ENCODE measurements around the gene ZSWIM5. TPM values are rescaled to one million over a fixed set of nuclear protein-coding genes. Genes with fewer than 3 reads are reported as not detected.

Gene ZSWIM5
- total and polyA plus RNA-seq, 2 of the 8 experiments (the other 6 are each of a cell fraction or from before 2014, with no cell fraction given), result 2.5 to 3.9 TPM

DNA sequence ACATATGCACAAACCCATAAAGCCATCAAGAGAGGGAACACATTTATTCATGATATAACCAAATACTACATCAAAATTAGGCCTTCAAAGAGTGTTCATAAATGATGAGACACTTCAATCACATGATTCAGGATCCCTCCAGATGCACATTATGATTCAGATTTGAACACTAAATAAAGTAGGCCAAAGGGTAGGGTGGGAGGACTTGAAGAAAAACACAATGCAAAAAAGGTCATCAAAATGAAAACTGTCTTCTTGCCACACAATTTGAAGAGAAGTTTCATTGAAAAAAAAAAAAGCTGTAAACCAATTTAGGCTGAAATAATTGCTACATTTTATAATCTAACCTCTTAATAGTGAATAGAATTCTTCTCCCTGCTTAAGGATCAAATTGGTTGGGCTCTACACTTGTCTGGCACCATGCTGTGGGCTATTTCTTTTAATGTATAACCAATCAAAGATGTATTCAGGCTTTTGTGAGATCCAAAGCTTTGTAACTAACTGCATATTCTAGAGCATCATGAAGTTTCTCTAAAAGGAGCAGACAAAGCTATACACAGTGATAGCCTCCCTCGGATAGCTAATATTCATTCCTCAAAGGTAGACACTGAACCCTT, 58.1 kb downstream of the ZSWIM5 start:
- H3K9me3 ChIP-seq (ENCODE audit: insufficient read depth in 2 of 2, low read depth in 1 of 2, low read length in 1 of 2), result no peaks in the 10 kb centered on the region
- no peak overlapping the region for H3K4me3 ChIP-seq (ENCODE audit: extremely low read depth in 1 of 4, insufficient read depth in 2 of 4, low read depth in 3 of 4, low read length in 4 of 4)
- H3K9ac ChIP-seq (replicated peaks in 1 of 4; ENCODE audit: extremely low read depth in 1 of 4, low read depth in 3 of 4, low read length in 3 of 4), result no peak overlapping the region
- WGBS, 2 experiments (ENCODE audit: extremely low coverage in 1 of 2, insufficient coverage in 1 of 2, insufficient read length in 1 of 2, insufficient replicate concordance in 2 of 2, low coverage in 1 of 2, low lambda C conversion rate in 2 of 2, missing lambda C conversion rate in 1 of 2), result 82% methylated on average over 1 of the region's 1 CpG; no CpG with 5 or more reads in 1 of the 2 experiments
- no peak overlapping the region for H4K5ac ChIP-seq (ENCODE audit: insufficient read length, low read depth, low read length)
- H3K23ac ChIP-seq (ENCODE audit: insufficient read length), result no peak overlapping the region
- no peak overlapping the region for H4K91ac ChIP-seq (replicated peaks; ENCODE audit: insufficient read length, low read length)
- H2AFZ ChIP-seq (ENCODE audit: low read length), result no peak overlapping the region
- H2BK120ac ChIP-seq (replicated peaks; ENCODE audit: low read depth, low read length), result no peak overlapping the region
- H3K79me1 ChIP-seq (ENCODE audit: low read depth, low read length), result no peaks in the 10 kb centered on the region
- H3K18ac ChIP-seq (ENCODE audit: extremely low read depth, low read length), result no peak overlapping the region
- no peaks in the 10 kb centered on the region for H3K79me2 ChIP-seq (ENCODE audit: control insufficient read depth in 1 of 2, insufficient read depth in 2 of 2, low read length in 2 of 2)
- H3K4me1 ChIP-seq (replicated peaks in 1 of 4; ENCODE audit: control insufficient read depth in 3 of 4, insufficient read depth in 4 of 4, low read length in 3 of 4), result no peaks in the 10 kb centered on the region
- ChIA-PET CTCF (ENCODE audit: partially characterized antibody) (no interaction called here), POLR2A (ENCODE audit: partially characterized antibody) (interaction anchor here (0.6 kb wide), 1 partner anchor 191 kb away, joined by 4 read pairs; no protein-coding TSS in a partner anchor)
- no peak overlapping the region for H4K8ac ChIP-seq (ENCODE audit: extremely low read depth, insufficient read depth, low read length)
- no peak overlapping the region for H2BK5ac ChIP-seq (ENCODE audit: low read depth, low read length)
- no peak overlapping the region for H3K27ac ChIP-seq (ENCODE audit: low read depth, low read length)
- no peak overlapping the region for H3K56ac ChIP-seq (replicated peaks; ENCODE audit: insufficient read length, low read depth, low read length)
- no peak overlapping the region for H3K4me2 ChIP-seq (ENCODE audit: insufficient read depth in 1 of 2, low read depth in 2 of 2, low read length in 2 of 2)
- H3K4ac ChIP-seq (replicated peaks; ENCODE audit: insufficient read length, low read depth, low read length), result no peak overlapping the region
- H3K23me2 ChIP-seq (ENCODE audit: low read depth, low read length), result no peaks in the 10 kb centered on the region
- no peak overlapping the region for H2BK15ac ChIP-seq (ENCODE audit: low read length)
- FAIRE-seq (no peak), DNase-seq (ENCODE audit: low read depth in 1 of 2, low spot score in 2 of 2) (no peak)
- H2AK5ac ChIP-seq (ENCODE audit: low read depth, low read length), result no peak overlapping the region
- no peak overlapping the region for H3K14ac ChIP-seq (ENCODE audit: insufficient read length)
- no peak overlapping the region for H2BK20ac ChIP-seq (ENCODE audit: low read length)
- H4K20me1 ChIP-seq (replicated peaks in 1 of 2; ENCODE audit: control insufficient read depth in 1 of 2, insufficient read depth in 2 of 2, low read length in 2 of 2), result no peaks in the 10 kb centered on the region
- H3K27me3 ChIP-seq (replicated peaks in 1 of 4; ENCODE audit: control insufficient read depth in 3 of 4, extremely low read depth in 1 of 4, insufficient read depth in 3 of 4, low read length in 3 of 4), result no peaks in the 10 kb centered on the region
- no peaks in the 10 kb centered on the region for H3K36me3 ChIP-seq (ENCODE audit: control insufficient read depth in 2 of 4, insufficient read depth in 4 of 4, low read length in 3 of 4)
- no peak overlapping the region for H2BK12ac ChIP-seq (ENCODE audit: low read depth, low read length)
- TF ChIP-seq, protein P1, sequence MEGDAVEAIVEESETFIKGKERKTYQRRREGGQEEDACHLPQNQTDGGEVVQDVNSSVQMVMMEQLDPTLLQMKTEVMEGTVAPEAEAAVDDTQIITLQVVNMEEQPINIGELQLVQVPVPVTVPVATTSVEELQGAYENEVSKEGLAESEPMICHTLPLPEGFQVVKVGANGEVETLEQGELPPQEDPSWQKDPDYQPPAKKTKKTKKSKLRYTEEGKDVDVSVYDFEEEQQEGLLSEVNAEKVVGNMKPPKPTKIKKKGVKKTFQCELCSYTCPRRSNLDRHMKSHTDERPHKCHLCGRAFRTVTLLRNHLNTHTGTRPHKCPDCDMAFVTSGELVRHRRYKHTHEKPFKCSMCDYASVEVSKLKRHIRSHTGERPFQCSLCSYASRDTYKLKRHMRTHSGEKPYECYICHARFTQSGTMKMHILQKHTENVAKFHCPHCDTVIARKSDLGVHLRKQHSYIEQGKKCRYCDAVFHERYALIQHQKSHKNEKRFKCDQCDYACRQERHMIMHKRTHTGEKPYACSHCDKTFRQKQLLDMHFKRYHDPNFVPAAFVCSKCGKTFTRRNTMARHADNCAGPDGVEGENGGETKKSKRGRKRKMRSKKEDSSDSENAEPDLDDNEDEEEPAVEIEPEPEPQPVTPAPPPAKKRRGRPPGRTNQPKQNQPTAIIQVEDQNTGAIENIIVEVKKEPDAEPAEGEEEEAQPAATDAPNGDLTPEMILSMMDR (IDR thresholded peaks at IDR 0.05; ENCODE audit: control extremely low read depth in 1 of 3, insufficient read depth in 1 of 3, low read depth in 1 of 3, low read length in 3 of 3), result no peak
- TF ChIP-seq TAF1 (IDR thresholded peaks at IDR 0.05; ENCODE audit: low read depth, low read length), result no peak
- TF ChIP-seq KDM1A (IDR thresholded peaks at IDR 0.05; ENCODE audit: borderline replicate concordance, low read length), result no peak
- TF ChIP-seq EZH2 (IDR thresholded peaks at IDR 0.05; ENCODE audit: low read depth, low read length, severe bottlenecking), result no peak
- TF ChIP-seq, protein P2, sequence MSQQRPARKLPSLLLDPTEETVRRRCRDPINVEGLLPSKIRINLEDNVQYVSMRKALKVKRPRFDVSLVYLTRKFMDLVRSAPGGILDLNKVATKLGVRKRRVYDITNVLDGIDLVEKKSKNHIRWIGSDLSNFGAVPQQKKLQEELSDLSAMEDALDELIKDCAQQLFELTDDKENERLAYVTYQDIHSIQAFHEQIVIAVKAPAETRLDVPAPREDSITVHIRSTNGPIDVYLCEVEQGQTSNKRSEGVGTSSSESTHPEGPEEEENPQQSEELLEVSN (IDR thresholded peaks at IDR 0.05), result no peak
- no peak for TF ChIP-seq SUZ12 (IDR thresholded peaks at IDR 0.05; ENCODE audit: low read length)
- TF ChIP-seq, protein P3, sequence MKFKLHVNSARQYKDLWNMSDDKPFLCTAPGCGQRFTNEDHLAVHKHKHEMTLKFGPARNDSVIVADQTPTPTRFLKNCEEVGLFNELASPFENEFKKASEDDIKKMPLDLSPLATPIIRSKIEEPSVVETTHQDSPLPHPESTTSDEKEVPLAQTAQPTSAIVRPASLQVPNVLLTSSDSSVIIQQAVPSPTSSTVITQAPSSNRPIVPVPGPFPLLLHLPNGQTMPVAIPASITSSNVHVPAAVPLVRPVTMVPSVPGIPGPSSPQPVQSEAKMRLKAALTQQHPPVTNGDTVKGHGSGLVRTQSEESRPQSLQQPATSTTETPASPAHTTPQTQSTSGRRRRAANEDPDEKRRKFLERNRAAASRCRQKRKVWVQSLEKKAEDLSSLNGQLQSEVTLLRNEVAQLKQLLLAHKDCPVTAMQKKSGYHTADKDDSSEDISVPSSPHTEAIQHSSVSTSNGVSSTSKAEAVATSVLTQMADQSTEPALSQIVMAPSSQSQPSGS (IDR thresholded peaks at IDR 0.05; ENCODE audit: low read length), result no peak
- TF ChIP-seq SIX5 (IDR thresholded peaks at IDR 0.05; ENCODE audit: low read depth, low read length), result no peak
